Measurements from ENCODE around the gene HTR4.

DNA sequence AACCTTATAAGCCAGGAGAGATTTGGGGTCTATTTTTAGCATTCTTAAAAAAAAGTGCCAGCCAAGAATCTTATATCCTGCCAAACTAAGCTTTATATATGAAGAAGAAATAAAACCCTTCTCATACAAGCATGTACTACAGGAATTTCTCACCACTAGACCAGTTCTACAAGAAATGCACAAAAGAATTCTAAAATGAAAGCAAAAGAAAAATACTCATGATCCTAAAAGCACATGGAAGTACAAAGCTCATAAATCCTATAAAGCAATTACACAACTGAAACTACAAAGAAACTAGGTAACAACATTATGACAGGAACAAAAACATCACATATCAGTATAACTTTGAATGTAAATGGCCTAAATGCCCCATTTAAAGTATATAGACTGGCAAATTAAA lies 34.5 kb upstream of the HTR4 start:
- no peak for TF ChIP-seq CTCF (IDR thresholded peaks at IDR 0.05)
- TF ChIP-seq POLR2A (IDR thresholded peaks at IDR 0.05; ENCODE audit: low read length) = no peak
- TF ChIP-seq, protein P1, sequence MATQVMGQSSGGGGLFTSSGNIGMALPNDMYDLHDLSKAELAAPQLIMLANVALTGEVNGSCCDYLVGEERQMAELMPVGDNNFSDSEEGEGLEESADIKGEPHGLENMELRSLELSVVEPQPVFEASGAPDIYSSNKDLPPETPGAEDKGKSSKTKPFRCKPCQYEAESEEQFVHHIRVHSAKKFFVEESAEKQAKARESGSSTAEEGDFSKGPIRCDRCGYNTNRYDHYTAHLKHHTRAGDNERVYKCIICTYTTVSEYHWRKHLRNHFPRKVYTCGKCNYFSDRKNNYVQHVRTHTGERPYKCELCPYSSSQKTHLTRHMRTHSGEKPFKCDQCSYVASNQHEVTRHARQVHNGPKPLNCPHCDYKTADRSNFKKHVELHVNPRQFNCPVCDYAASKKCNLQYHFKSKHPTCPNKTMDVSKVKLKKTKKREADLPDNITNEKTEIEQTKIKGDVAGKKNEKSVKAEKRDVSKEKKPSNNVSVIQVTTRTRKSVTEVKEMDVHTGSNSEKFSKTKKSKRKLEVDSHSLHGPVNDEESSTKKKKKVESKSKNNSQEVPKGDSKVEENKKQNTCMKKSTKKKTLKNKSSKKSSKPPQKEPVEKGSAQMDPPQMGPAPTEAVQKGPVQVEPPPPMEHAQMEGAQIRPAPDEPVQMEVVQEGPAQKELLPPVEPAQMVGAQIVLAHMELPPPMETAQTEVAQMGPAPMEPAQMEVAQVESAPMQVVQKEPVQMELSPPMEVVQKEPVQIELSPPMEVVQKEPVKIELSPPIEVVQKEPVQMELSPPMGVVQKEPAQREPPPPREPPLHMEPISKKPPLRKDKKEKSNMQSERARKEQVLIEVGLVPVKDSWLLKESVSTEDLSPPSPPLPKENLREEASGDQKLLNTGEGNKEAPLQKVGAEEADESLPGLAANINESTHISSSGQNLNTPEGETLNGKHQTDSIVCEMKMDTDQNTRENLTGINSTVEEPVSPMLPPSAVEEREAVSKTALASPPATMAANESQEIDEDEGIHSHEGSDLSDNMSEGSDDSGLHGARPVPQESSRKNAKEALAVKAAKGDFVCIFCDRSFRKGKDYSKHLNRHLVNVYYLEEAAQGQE (IDR thresholded peaks at IDR 0.05) = no peak
- TF ChIP-seq EP300 (IDR thresholded peaks at IDR 0.05) = no peak
- no peak for TF ChIP-seq JUNB (IDR thresholded peaks at IDR 0.05)
- TF ChIP-seq, protein P2, sequence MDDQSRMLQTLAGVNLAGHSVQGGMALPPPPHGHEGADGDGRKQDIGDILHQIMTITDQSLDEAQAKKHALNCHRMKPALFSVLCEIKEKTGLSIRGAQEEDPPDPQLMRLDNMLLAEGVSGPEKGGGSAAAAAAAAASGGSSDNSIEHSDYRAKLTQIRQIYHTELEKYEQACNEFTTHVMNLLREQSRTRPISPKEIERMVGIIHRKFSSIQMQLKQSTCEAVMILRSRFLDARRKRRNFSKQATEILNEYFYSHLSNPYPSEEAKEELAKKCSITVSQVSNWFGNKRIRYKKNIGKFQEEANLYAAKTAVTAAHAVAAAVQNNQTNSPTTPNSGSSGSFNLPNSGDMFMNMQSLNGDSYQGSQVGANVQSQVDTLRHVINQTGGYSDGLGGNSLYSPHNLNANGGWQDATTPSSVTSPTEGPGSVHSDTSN (IDR thresholded peaks at IDR 0.05) = no peak
- TF ChIP-seq MAFK (IDR thresholded peaks at IDR 0.05; ENCODE audit: partially characterized antibody) = no peak
